Stimulated activated CD4-positive, alpha-beta T cell treated with anti-CD3 and anti-CD28 coated beads, Interleukin-4, amount 100 ng/mL, for 1 hour (primary cell): ENCODE results near the gene CCDC17.
"Not testable (repeated sequence)": the region's sequence is repeated elsewhere in the genome, so short reads cannot be mapped to it uniquely, and the experiment has no call there.

ENCODE experiments used
- DNase-seq: peaks from one replicate; pipeline ENCODE4 v3.0.0-alpha.2; 2020

The CCDC17 gene

DNA sequence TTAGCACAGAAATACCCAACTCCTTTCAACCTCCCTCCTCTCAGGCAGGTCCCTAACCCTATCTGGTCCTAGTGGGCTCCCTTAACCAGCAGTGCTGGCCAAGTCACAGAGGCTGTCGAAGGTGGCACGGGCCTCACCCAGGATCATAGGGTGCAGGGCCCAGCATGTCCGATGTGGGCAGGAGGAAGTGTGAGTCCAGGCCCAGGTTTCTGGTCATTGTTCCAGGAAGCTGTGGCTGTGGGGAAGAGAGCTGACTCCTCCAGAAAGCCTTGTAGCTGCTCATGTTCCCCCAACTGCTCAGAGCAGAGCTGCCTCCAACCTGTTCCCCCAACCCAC lies 2.4 kb downstream of the CCDC17 start:
- no peak for DNase-seq

DNA sequence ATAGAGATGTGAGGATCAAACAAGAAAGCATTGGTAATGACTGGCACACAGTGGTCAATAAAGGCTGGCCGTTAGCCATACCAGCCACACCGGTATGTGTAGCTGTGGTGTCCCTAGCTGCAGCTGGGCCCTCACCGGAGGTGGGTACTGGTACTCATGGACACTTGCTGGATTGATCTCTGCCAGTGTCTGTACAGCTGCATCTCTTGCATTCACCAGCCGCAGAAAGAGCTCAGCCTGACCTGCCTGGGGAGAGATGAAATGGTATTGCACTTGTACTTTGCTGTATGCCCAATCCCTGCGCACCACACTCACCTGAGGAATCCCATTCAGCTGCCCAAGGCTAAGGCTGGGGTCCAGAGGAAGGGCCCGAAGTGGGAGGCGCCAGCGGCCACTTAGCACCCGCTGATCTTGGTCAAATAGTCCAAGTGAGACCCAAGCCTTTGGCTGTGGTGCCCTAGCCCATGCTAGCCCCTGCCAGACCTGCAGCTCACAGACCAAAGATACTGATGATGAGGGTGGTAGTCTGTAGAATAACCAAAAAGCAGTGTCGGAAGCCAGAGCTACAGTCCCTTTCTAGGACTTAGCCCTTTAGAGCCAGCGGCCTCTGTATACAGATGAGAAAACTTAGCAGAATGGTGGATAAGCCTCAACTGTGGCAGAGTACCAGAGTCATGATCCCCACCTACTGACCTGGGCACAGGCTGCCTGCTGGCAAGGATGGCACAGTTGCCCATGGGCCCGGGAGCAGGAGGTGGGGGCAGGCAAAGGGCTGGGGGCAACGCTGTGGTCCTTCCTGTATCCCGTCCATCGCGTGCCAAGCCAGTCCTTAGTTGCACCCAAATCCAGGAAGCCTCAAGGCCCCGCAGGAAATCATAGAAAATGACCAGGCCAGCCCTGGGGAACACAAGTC lies 3.0 kb downstream of the CCDC17 start:
- DNase-seq, result no peak

GRCh38 chr1:45619149-45619921 lies 4.5 kb downstream of the CCDC17 start:
- no peak for DNase-seq

GRCh38 chr1:45617618-45618017 lies 6.2 kb downstream of the CCDC17 start:
- DNase-seq, result no peak

DNA sequence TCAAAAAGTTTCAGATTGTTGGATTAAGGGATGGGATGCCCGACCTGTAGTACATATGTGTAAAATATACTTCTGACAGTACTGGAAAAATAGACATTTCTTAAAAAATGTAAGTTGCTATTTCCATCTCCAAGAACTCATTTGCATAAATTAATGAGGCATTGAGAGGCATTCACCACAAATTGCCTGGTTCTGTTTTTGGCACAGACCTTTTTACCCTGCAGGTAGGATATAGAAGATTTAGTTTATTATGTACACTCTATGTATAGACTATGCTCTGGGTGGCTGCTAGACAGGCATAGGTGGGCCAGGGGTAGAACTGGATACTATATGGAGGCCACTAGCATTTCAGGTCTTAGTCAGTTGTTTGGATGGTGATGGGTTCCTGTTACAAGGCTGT lies 8.0 kb downstream of the CCDC17 start:
- no peak for DNase-seq

DNA sequence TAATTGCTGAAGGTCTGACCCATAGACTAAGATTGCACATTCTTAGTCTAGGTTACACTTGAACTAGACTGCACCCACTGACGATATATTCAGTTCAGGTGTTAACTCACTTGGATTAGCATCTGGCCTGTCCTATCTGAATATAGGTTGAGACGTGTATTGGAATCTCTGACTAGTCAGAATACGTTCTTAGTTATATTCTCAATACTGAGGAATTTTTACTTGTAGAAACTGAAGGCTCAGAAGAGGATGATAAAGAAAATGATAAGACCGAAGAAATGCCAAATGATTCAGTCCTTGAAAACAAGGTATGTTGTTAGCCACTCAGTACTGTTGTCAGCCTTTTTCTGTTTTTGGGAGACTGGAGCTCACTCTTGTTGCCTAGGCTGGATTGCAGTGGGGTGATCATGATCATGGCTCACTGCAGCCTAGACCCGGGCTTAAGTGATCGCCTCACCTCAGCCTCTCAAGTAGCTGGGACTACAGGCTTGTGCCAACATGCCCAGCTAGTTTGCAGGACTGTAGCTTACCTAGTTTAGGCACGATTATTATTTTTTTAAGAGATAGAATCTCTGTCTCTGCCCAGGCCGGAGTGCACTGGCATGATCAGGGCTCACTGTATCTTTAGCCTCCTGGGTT lies 10.8 kb downstream of the CCDC17 start:
- DNase-seq, result no peak

DNA sequence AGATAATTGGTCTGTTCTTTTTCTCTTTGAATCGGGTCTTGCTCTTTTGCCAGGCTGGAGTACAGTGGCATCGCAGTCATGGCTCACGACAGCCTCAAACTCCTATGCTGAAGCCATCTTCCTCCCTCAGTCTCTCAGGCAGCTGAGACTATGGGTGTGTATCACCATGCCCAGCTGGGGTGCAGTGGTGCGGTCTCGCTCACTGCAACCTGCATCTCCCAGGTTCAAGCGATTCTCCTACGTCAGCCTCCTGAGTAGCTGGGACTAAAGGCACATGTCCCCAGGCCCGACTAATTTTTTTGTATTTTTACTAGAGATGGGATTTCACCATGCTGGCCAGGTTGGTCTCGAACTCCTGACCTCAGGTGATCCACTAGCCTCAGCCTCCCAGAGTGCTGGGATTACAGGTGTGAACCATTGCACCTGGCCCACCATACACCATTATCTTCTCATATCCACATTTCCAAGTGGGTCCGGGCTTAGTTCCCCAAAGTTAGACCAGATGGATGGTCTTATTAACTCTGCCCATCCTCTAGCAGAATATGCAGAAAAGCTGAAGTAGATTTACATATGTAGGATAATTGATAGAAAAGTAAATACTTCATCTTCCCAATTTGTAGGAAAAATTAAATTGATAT lies 13.1 kb downstream of the CCDC17 start:
- no peak for DNase-seq

DNA sequence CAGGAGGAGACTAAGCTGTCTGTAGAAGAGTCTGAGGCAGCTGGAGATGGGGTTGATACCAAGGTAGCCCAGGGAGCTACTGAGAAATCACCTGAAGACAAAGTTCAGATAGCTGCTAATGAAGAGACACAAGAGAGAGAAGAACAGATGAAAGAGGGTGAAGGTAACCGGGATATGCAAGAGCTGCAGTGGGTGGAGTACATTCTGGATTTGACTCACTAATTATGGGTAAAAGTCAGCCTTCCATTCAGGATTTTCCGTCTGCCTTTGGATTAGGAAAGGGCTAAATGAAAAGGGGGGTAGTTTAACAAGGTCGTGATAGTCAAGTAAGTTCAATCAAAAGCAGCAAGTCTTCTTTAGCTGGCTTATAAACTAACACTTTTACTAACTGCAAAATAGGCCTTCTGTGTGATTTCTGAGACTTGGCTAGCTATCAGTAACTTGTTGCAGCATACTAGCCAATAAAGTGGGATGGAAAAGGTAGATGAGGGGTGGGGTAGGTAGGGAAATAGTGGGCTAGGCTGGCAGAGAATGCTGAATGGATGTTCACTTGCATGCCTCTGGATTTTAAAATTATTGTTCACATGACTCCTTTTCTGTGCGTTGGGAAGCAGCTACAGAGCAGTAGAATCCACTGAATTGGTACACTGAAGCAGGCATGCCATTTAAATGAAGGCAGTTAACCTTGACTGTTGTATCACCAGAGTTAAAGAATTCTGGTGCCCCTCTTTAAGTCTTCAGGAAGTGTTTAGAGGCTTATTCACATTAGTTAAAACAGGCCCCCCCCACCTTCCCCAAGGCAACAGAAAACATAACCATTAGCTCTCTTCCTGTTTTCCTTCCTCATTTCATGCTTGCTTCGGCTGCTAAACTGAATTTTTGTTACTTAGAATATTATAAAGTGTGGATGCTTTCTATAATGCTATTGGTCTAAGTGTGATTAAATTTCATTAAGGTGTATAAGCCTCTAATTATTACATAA lies 15.4 kb downstream of the CCDC17 start:
- DNase-seq, result no peak

DNA sequence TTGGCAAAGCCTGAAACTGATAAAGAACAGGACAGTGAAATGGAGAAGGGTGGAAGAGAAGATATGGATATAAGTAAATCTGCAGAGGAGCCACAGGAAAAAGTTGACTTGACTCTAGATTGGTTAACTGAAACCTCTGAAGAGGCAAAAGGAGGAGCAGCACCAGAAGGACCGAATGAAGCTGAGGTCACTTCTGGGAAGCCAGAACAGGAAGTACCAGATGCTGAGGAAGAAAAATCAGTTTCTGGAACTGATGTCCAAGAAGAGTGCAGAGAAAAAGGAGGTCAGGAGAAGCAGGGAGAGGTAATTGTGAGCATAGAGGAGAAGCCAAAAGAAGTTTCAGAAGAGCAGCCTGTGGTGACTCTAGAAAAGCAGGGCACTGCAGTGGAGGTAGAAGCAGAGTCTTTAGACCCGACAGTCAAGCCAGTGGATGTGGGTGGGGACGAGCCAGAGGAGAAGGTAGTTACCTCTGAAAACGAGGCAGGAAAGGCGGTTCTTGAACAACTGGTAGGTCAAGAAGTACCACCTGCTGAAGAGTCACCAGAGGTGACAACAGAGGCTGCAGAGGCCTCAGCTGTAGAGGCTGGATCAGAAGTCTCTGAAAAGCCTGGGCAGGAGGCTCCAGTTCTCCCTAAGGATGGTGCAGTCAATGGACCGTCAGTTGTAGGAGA lies 16.3 kb downstream of the CCDC17 start:
- DNase-seq, result no peak

GRCh38 chr1:45604239-45604638 lies 19.6 kb downstream of the CCDC17 start:
- DNase-seq, result no peak

GRCh38 chr1:45596765-45597164 lies 27.1 kb downstream of the CCDC17 start:
- DNase-seq, result not testable (repeated sequence)

- DNase-seq, result no peak
Observed at GRCh38 chr1:45594412-45594811, 29.4 kb downstream of the CCDC17 start.

- DNase-seq, result no peak
Observed at GRCh38 chr1:45589861-45590260, 34.0 kb downstream of the CCDC17 start.

GRCh38 chr1:45586769-45587168 lies 37.1 kb downstream of the CCDC17 start:
- no peak for DNase-seq

DNA sequence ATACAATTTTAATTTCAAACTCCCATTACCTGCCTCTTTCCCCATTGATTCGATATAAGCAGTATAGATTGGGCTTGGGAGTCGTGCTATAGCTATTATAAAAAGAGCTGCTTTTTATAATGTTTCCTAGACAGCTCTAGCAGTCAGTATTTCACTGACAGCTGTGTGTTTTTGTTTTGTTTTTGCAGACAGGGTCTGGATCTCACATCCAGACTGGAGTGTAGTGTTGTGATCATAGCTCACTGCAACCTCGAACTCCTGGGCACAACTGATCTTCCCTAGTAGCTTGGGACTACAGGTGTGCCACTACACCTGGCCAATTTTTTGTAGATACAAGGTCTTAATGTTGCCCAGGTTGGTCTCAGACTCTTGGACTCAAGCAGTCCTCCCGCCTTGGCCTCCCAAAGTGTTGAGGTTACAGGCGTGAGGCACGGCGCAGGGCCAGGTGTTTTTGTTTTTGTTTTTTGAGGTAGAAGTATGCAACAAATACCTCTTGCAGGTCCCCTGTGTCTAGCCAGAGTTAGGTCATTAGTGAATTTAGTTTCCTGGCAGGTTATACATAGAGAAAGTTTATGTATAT lies 38.3 kb downstream of the CCDC17 start:
- no peak for DNase-seq

DNA sequence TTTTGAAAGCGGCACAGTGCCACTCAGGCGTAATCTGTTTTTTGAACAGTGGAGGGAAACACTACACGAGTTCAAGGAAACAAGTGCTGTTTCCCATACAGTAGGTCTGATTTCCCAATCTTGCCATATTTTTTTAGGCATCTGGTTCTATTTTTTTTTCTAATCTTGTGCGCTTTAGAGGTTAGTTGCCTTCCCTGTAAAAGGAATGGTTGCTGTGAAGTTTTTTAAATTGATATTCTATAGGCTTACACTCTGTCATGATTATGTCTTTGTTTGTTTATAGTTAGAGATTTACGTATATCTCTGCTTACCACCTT lies 38.8 kb downstream of the CCDC17 start:
- no peak for DNase-seq

GRCh38 chr1:45584351-45585109 lies 39.3 kb downstream of the CCDC17 start:
- DNase-seq, result peak; percentile 86

DNA sequence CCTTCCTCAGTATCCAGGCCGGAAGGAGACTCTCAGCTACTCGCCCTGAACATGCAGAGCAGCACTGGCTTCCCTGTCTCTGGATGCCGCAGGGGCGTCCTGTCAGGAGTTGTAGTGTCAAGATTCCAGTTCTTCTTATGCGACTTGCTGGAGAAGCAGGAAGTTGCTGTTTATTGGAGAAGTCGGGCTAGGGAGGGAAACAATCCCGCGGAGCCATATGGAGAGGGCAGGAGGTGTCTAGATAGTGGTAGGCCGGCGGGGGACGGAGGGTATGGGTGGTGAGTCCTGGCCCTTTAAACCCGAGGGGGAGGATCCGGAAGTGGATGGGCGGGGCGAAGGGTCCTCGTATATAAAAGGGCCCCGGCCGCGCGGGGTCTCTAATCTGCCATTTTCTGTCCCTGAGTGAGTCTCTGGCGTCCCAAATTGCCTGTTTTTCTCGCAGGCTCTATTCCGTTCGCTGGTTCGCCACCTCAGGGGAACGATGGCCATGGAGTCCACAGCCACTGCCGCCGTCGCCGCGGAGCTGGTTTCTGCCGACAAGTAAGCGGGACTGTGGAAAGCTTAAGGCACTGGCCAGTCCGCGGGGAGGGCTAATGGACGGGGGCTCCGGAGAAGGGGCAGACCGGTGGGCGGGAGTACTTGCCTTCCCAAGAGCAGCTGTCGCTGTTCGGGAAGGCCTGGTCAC lies 40.0 kb downstream of the CCDC17 start, which contains the start of gene NASP:
Gene NASP, plus strand, starts transcription at position 376 of the 685 bp plus-strand sequence. Its CDS starts 106 bp downstream, at position 482.
- DNase-seq, result peak; percentile 93

DNA sequence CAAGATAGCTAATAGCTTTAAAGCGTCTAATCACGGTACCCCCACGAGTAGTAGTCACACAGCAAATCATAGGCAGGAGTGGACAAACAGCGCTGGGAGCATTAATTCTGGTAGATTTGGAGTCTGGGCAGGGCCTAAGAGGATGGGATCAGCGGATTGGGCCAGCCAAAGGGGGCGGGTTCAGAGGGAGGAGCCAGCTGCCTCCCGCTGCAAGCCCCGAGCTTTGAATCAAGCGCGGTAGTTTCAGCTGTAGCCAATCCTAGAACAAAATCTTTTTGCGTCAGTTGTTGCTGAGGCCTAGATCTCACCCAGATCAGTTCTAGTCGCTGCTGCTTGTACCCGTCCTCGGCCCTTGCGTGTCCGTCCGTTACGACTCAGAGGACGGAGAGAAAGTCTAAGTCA lies 40.6 kb downstream of the CCDC17 start:
- DNase-seq, result peak; percentile 94
